ENCODE results near the gene FAXC. TPM values are rescaled to one million over a fixed set of nuclear protein-coding genes. Genes with fewer than 3 reads are reported as not detected.

FAXC gene
- polyA plus RNA-seq, 1 of the 3 experiments (the other 2 are of a cell fraction), result 9.0 TPM

DNA sequence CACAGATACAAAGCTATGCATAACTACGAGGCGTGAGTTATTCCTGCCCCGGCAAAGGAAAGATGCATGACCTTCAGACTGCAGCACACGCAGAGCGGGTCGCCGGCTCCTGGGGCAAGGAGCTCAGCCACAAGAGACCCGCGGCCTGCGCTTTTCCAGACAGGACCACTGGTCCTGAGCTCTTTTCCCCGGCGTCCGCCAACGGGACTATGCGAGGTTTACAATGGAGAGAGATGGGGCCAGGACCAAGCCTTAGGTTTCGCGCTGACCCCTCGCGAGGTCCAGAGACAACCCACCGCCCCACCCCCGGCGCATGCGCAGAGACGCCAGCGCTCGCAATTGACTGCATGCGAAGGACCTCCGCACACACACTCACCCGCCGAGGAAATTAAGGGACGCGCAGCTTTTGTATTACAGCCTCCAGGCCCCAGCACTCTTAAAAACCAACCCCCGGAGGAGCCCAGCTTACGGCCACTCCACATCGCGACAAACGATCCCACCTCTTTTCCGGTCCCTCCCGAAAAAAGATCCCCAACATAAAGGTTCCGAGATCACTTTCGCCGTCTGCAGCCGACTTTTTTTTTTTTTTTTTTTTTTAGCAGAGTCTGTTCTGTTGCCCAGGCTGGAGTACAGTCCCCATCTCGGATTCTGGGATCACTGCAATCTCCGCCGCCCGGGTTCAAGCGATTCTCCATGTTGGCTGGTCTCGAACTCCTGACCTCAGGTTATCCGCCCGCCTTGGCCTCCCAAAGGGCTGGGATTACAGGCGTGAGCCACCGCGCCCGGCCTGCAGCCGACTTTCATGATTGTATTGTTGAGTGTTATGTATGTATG lies 44.4 kb upstream of the FAXC start, which contains the start of gene COQ3 (continued):
- TF ChIP-seq, protein P1, sequence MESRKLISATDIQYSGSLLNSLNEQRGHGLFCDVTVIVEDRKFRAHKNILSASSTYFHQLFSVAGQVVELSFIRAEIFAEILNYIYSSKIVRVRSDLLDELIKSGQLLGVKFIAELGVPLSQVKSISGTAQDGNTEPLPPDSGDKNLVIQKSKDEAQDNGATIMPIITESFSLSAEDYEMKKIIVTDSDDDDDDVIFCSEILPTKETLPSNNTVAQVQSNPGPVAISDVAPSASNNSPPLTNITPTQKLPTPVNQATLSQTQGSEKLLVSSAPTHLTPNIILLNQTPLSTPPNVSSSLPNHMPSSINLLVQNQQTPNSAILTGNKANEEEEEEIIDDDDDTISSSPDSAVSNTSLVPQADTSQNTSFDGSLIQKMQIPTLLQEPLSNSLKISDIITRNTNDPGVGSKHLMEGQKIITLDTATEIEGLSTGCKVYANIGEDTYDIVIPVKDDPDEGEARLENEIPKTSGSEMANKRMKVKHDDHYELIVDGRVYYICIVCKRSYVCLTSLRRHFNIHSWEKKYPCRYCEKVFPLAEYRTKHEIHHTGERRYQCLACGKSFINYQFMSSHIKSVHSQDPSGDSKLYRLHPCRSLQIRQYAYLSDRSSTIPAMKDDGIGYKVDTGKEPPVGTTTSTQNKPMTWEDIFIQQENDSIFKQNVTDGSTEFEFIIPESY (IDR thresholded peaks at IDR 0.05; ENCODE audit: borderline replicate concordance, low read depth), result peak; percentile 91
- no peak for TF ChIP-seq EP300 (IDR thresholded peaks at IDR 0.05; ENCODE audit: borderline replicate concordance in 1 of 2, low read depth in 1 of 2, low read length in 1 of 2)
- TF ChIP-seq, protein P2, sequence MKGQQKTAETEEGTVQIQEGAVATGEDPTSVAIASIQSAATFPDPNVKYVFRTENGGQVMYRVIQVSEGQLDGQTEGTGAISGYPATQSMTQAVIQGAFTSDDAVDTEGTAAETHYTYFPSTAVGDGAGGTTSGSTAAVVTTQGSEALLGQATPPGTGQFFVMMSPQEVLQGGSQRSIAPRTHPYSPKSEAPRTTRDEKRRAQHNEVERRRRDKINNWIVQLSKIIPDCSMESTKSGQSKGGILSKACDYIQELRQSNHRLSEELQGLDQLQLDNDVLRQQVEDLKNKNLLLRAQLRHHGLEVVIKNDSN (IDR thresholded peaks at IDR 0.05; ENCODE audit: borderline replicate concordance, low read depth), result no peak
- TF ChIP-seq MEF2A (IDR thresholded peaks at IDR 0.05; ENCODE audit: borderline replicate concordance, low read depth), result no peak
- TF ChIP-seq MXI1 (IDR thresholded peaks at IDR 0.05; ENCODE audit: low read depth, low read length), result peak; percentile 60
- peak; percentile 88 for TF ChIP-seq POLR2AphosphoS5 (IDR thresholded peaks at IDR 0.05; ENCODE audit: low read depth, low read length)
- no peak; the same call in 1 of the 2 replicates for TF ChIP-seq RFX5 (IDR thresholded peaks at IDR 0.05; ENCODE audit: low read length)
- peak; percentile 50; the same call in 1 of the 2 replicates for TF ChIP-seq SIN3A (IDR thresholded peaks at IDR 0.05; ENCODE audit: borderline replicate concordance, low read depth, low read length)
- peak; percentile 63; the same call in 1 of the 2 replicates for TF ChIP-seq TAF1 (IDR thresholded peaks at IDR 0.05; ENCODE audit: borderline replicate concordance, low read depth, low read length)

DNA sequence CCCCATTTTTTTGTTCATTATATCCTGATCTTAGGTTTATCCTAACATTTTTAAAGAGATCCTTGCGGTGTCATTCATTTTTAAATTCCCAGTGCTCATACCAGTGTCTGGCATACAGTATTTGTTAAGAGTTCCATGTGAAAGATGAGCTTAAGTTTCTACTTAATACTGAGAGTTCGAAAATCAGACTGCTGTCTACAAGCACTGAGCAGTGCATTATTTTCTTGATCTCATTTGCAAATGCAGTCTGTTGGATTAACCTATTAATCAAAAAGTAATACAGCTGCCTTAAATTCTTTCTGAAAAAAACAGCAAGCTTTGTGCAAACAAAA lies 43.9 kb upstream of the FAXC start:
- no peaks in the 10 kb centered on the region; the same call in 1 of the 2 replicates for H3K79me2 ChIP-seq (ENCODE audit: insufficient read depth)
- WGBS (ENCODE audit: low lambda C conversion rate), result 6% methylated on average over 2 of the region's 2 CpGs
- peak overlapping the region; percentile 68 to 74 for H3K4me3 ChIP-seq (ENCODE audit: low read depth in 2 of 2, low read length in 1 of 2)
- H3K27ac ChIP-seq (ENCODE audit: low read depth in 2 of 2, low read length in 1 of 2), result peak overlapping the region; percentile 76 to 95; a peak in 3 of 4 replicates
- H3K9me2 ChIP-seq, result no peaks in the 10 kb centered on the region
- H4K20me1 ChIP-seq (ENCODE audit: insufficient read depth), result no peaks in the 10 kb centered on the region
- H3K9ac ChIP-seq, result peak overlapping the region; percentile 76
- H3F3A ChIP-seq (replicated peaks; ENCODE audit: insufficient read depth), result peaks cover 16% of the 10 kb centered on the region
- no peak for TF ChIP-seq CHD2 (IDR thresholded peaks at IDR 0.05; ENCODE audit: low read length, partially characterized antibody)
- TF ChIP-seq, protein P3, sequence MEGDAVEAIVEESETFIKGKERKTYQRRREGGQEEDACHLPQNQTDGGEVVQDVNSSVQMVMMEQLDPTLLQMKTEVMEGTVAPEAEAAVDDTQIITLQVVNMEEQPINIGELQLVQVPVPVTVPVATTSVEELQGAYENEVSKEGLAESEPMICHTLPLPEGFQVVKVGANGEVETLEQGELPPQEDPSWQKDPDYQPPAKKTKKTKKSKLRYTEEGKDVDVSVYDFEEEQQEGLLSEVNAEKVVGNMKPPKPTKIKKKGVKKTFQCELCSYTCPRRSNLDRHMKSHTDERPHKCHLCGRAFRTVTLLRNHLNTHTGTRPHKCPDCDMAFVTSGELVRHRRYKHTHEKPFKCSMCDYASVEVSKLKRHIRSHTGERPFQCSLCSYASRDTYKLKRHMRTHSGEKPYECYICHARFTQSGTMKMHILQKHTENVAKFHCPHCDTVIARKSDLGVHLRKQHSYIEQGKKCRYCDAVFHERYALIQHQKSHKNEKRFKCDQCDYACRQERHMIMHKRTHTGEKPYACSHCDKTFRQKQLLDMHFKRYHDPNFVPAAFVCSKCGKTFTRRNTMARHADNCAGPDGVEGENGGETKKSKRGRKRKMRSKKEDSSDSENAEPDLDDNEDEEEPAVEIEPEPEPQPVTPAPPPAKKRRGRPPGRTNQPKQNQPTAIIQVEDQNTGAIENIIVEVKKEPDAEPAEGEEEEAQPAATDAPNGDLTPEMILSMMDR (IDR thresholded peaks at IDR 0.05), result no peak
- TF ChIP-seq JUND (IDR thresholded peaks at IDR 0.05), result no peak
- peak overlapping the region; percentile 83 for H2AFZ ChIP-seq (ENCODE audit: low read depth)
- CTCF ChIA-PET, result interaction anchor here (0.6 to 2.5 kb wide), 11 partner anchors 9 to 169 kb away, joined by 3 to 14 read pairs (median 5); no protein-coding TSS in a partner anchor
- H3K4me1 ChIP-seq (ENCODE audit: control insufficient read depth in 1 of 2, insufficient read depth in 2 of 2, low read depth in 1 of 2, low read length in 1 of 2), result no peaks in the 10 kb centered on the region; a peak in 2 of 4 replicates
- POLR2A ChIA-PET, result interaction anchor here (0.6 to 1.6 kb wide), 14 partner anchors 9 to 175 kb away, joined by 3 to 15 read pairs (median 4); partner anchors contain the start of genes CCNC, FAXC and PNISR
- H3K4me2 ChIP-seq, result peak overlapping the region; percentile 68
- DNase-seq, result no peak
- no peaks in the 10 kb centered on the region for H3K27me3 ChIP-seq (ENCODE audit: insufficient read depth)
- peaks cover 12 to 13% of the 10 kb centered on the region in 2 experiments for H3K36me3 ChIP-seq (replicated peaks in 1 of 2; ENCODE audit: control insufficient read depth in 1 of 2, insufficient read depth in 2 of 2, low read length in 1 of 2)
- no peaks in the 10 kb centered on the region for H3K9me3 ChIP-seq

Data from SK-N-SH (cell line).